ENCODE results near the gene NCAM2.

NCAM2 gene

DNA sequence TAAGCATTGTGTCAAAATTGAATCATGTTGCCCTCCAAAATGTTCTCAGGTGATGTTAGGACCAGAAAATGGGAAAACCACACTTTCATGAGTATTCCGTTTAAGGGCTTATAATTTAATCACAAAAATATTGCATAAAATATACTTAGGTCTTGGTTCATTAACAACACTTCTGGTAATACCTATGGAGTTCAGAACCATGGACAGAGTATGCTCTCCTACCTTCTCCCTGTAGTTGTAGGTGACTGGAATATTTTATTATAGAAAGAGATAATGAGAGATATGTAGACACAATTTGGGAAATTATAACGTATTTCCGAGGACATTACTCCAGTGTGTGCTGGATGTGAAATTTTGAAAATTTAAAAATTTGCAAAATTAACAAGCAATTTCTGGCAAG, 232.5 kb downstream of the NCAM2 start:
- intact Hi-C loops (cut with DNase I; ENCODE audit: low total_unique reads): no loop called here
- no peaks in the 10 kb centered on the region for H3K27me3 ChIP-seq
- DNase-seq: no peak
- H3K9me3 ChIP-seq: no peaks in the 10 kb centered on the region
- no peak overlapping the region for H3K27ac ChIP-seq
- no peak overlapping the region for H3K4me3 ChIP-seq
- no peaks in the 10 kb centered on the region for H3K4me1 ChIP-seq
- TF ChIP-seq, protein P1, sequence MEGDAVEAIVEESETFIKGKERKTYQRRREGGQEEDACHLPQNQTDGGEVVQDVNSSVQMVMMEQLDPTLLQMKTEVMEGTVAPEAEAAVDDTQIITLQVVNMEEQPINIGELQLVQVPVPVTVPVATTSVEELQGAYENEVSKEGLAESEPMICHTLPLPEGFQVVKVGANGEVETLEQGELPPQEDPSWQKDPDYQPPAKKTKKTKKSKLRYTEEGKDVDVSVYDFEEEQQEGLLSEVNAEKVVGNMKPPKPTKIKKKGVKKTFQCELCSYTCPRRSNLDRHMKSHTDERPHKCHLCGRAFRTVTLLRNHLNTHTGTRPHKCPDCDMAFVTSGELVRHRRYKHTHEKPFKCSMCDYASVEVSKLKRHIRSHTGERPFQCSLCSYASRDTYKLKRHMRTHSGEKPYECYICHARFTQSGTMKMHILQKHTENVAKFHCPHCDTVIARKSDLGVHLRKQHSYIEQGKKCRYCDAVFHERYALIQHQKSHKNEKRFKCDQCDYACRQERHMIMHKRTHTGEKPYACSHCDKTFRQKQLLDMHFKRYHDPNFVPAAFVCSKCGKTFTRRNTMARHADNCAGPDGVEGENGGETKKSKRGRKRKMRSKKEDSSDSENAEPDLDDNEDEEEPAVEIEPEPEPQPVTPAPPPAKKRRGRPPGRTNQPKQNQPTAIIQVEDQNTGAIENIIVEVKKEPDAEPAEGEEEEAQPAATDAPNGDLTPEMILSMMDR (IDR thresholded peaks at IDR 0.05): no peak
- H3K36me3 ChIP-seq: no peaks in the 10 kb centered on the region

DNA sequence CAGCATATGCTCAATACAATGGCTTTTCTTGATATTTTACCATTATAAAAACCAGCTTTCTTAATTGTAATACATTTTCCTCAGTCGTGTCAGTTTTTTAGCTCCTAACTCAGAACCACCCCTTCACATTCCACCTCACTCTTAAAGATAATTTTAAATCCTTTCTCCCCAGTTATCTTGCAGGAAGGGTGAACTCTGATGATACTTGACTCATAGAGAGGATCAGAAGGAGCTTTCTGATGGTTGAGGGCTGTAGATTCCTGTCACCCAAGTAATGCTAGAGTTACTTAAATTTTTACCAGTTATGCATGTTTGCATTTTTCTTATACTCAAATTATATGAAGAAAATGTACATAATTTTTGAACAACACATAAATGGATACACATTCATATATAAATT, 233.7 kb downstream of the NCAM2 start:
- Histone ChIP-seq H3K27ac (no peak overlapping the region), H3K9me3 (no peaks in the 10 kb centered on the region), H3K27me3 (no peaks in the 10 kb centered on the region), H3K4me1 (no peaks in the 10 kb centered on the region), H3K4me3 (no peak overlapping the region), H3K36me3 (no peaks in the 10 kb centered on the region)
- TF ChIP-seq, protein P1 (IDR thresholded peaks at IDR 0.05): no peak
- intact Hi-C loops (cut with DNase I; ENCODE audit: low total_unique reads): no loop called here
- DNase-seq: no peak

DNA sequence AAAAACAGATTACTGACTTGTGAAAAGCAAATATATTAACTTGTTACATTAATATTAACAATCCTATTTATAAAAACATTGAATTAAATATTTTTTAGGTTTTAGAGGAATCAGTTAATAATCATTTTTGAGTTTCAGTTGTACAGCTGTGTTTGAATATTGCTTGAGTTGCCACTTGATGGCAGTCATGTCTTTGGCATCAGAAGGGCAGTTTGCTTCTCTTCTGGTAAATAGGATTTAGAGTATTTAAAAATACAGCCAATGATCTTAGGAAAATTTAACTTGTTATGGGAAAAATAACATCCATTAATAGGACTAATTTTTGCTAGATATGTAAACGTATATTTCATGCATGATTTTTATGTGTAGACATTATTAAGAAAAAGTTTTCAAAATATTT, 234.1 kb downstream of the NCAM2 start:
- no peak overlapping the region for H3K27ac ChIP-seq
- no peaks in the 10 kb centered on the region for H3K4me1 ChIP-seq
- DNase-seq: no peak
- H3K9me3 ChIP-seq: no peaks in the 10 kb centered on the region
- TF ChIP-seq, protein P1 (IDR thresholded peaks at IDR 0.05): no peak
- H3K36me3 ChIP-seq: no peaks in the 10 kb centered on the region
- intact Hi-C loops (cut with DNase I; ENCODE audit: low total_unique reads): no loop called here
- no peaks in the 10 kb centered on the region for H3K27me3 ChIP-seq
- no peak overlapping the region for H3K4me3 ChIP-seq

DNA sequence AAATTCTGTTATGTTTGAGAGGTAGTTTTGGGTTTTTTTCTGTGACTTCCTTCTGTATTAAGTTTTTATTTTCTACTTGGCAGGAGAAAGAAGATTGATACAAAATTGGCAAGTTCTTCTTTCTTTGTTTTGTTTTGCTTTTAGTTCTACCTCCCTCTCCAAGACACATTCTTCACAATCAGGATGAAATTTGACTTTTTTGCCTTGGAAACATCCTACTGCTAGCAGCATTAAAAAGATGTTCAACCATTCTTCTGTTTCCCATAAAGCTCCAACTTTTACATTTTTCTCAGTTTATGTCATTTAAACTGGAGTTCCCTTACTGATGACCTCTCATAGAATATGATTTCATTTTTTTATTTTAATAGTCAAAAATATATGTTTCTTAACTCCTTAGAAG, 234.8 kb downstream of the NCAM2 start:
- Histone ChIP-seq H3K9me3 (no peaks in the 10 kb centered on the region), H3K27ac (no peak overlapping the region), H3K4me3 (no peak overlapping the region), H3K4me1 (no peaks in the 10 kb centered on the region), H3K36me3 (no peaks in the 10 kb centered on the region), H3K27me3 (no peaks in the 10 kb centered on the region)
- TF ChIP-seq, protein P1 (IDR thresholded peaks at IDR 0.05): no peak
- DNase-seq: no peak
- intact Hi-C loops (cut with DNase I; ENCODE audit: low total_unique reads): no loop called here

DNA sequence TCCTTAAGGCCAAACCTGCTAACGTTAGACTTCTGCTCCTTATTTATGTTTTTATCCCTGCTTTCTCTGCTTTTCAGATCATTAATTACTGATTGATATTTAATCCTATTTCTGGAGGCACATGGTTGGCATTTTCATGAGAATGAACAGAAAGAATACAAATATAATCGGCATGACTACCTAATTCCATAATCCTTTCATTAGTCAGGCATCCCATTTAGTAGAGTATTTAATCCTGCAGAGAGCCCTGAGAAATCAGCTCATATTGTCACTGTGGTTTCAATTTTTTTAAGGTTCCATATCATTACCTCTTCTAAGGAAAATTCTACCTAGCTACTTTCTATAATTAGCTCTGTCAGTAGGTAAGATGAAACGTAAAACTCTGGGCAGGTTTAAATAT, 238.8 kb downstream of the NCAM2 start:
- H3K27ac ChIP-seq: no peak overlapping the region
- H3K27me3 ChIP-seq: no peaks in the 10 kb centered on the region
- DNase-seq: no peak
- H3K4me1 ChIP-seq: no peaks in the 10 kb centered on the region
- no peaks in the 10 kb centered on the region for H3K36me3 ChIP-seq
- intact Hi-C loops (cut with DNase I; ENCODE audit: low total_unique reads): no loop called here
- TF ChIP-seq, protein P1 (IDR thresholded peaks at IDR 0.05): no peak
- H3K4me3 ChIP-seq: no peak overlapping the region
- H3K9me3 ChIP-seq: no peaks in the 10 kb centered on the region

Measured in tibial artery (tissue), 4 donors.